GM19035 (cell line): ENCODE data around the gene SEMA4G.

Source experiments
- ATAC-seq: cut with Tn5 transposase; IDR thresholded peaks from one replicate; pipeline ENCODE4 v1.9.1; 2021; ENCODE audit not compliant: unreplicated experiment

The SEMA4G gene

GRCh38 chr10:100969187-100970075 is at the start of gene SEMA4G:
TSS of gene SEMA4G (plus strand) at chr10:100969504. CDS start at chr10:100972913, 3,409 bp downstream.
- no peak for ATAC-seq

GRCh38 chr10:100923580-100923979 is 45.7 kb upstream of the SEMA4G start:
- no peak for ATAC-seq

- no peak for ATAC-seq
These were observed 42.0 kb upstream of the SEMA4G start for GRCh38 chr10:100927266-100927665.

- no peak for ATAC-seq
These were observed 41.3 kb upstream of the SEMA4G start for GRCh38 chr10:100928039-100928438.

- ATAC-seq, result no peak
These were observed 38.9 kb upstream of the SEMA4G start for GRCh38 chr10:100930368-100930767.

- no peak for ATAC-seq
These were observed 35.1 kb upstream of the SEMA4G start for GRCh38 chr10:100934084-100934659.

GRCh38 chr10:100939763-100940344 is 29.4 kb upstream of the SEMA4G start:
- no peak for ATAC-seq

- no peak for ATAC-seq
These were observed 27.1 kb upstream of the SEMA4G start for GRCh38 chr10:100942229-100942628.

- ATAC-seq, result no peak
These were observed 25.8 kb upstream of the SEMA4G start for GRCh38 chr10:100943508-100943907.

GRCh38 chr10:100945754-100946153 is 23.6 kb upstream of the SEMA4G start:
- ATAC-seq, result no peak

GRCh38 chr10:100948916-100949315 is 20.4 kb upstream of the SEMA4G start:
- ATAC-seq, result no peak

GRCh38 chr10:100960251-100960650 is 9.1 kb upstream of the SEMA4G start:
- no peak for ATAC-seq

GRCh38 chr10:100962351-100963080 is 6.8 kb upstream of the SEMA4G start:
- no peak for ATAC-seq

- no peak for ATAC-seq
These were observed 5.5 kb upstream of the SEMA4G start for GRCh38 chr10:100963826-100964225.

- no peak for ATAC-seq
These were observed 3.5 kb upstream of the SEMA4G start for GRCh38 chr10:100965820-100966219.

- no peak for ATAC-seq
These were observed 2.4 kb upstream of the SEMA4G start for GRCh38 chr10:100966887-100967286.

- no peak for ATAC-seq
These were observed 2.0 kb upstream of the SEMA4G start for GRCh38 chr10:100967332-100967731.

GRCh38 chr10:100968062-100968736 is 1.1 kb upstream of the SEMA4G start:
- ATAC-seq, result no peak

- no peak for ATAC-seq
These were observed 479 bp upstream of the SEMA4G start for GRCh38 chr10:100968863-100969186.

GRCh38 chr10:100970076-100970913 is 991 bp downstream of the SEMA4G start:
- no peak for ATAC-seq
